ENCODE results near the gene GUCY1A2.
"Not testable (repeated sequence)": the region's sequence is repeated elsewhere in the genome, so short reads cannot be mapped to it uniquely, and the experiment has no call there.

GUCY1A2 gene

DNA sequence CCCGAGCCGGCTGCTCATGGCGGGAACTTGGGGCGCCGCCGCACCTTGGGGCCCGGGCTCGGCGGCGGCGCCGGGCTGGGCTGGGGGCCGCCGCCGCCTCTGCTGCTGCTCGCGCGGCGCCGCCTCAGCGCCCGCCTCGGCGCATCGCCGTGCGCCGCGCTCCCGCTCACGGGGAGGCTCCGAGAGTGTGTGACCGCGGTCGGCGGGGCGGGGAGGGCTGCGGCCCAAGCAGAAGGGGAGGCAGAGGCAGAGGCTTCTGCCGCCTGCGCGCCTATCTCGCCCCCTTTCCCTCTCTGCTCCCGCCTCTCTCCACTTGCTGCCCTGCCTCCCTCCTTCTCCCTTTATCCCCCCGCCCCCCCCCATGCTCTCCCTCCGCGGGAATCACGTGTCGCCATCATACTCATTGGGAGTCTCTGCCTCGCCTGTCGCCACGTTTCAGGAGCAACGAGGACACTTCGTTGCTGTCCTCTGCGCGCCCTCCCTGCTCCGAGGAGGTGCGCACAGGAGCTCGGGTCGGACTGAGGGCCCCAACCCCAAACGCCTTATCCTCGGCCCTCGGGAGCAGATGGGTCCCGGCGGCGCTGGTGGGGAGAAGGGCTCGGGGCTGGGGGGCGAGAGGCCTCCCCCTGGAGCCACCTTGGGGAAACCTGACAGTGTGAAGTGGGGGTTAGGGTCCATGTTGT lies at the start of gene GUCY1A2:
Gene GUCY1A2, minus strand, starts transcription at position 258 of the 683 bp plus-strand sequence. CDS start 421 bp downstream, outside the sequence.
- DNase-seq (ENCODE audit: low read depth): no peak

GRCh38 chr11:107054391-107054790 lies 36.1 kb upstream of the GUCY1A2 start:
- DNase-seq (ENCODE audit: low read depth): no peak

GRCh38 chr11:107051332-107051731 lies 33.1 kb upstream of the GUCY1A2 start:
- DNase-seq (ENCODE audit: low read depth): not testable (repeated sequence)

GRCh38 chr11:107050899-107051298 lies 32.6 kb upstream of the GUCY1A2 start:
- DNase-seq (ENCODE audit: low read depth): not testable (repeated sequence)

DNA sequence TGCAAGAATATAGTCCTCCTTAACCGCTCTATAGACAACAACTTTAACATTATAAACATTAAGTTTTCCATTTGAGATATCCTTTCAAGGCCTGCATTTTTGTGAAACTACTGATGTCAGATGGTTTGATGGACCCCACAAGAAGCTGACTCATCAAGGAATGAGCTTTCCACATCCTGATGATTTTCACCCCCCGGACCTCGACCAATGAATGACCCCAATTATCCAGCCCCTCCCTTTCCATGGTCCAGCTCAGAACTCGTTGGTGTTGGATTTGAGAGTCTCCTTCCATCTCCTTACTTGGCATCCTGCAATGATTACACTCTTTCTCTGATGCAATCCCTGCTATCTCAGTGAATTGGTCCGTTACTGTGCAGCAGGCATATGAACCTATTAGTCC lies 31.8 kb upstream of the GUCY1A2 start:
- no peak for DNase-seq (ENCODE audit: low read depth)

GRCh38 chr11:107044503-107044902 lies 26.2 kb upstream of the GUCY1A2 start:
- no peak for DNase-seq (ENCODE audit: low read depth)

- peak; percentile 98 for DNase-seq (ENCODE audit: low read depth)
These were observed 25.1 kb upstream of the GUCY1A2 start for GRCh38 chr11:107043242-107044006.

DNA sequence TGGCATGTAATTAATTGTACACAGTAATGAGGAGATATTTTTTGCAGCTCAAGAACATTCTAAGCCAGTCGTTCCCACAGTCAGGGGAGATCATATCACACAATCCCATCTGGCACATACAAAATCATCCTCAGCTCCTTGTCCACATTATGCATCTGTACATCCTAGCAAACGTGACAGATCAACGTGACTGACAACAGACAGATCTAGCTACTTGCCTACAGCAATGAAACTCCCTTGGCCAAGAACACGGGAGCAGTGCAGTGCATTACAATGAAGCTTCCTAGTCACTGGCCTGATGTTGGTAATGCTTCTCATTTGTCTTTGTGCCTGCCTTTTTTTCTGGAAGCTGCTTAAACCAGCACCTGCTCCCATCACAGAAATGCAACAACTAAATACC lies 24.5 kb upstream of the GUCY1A2 start:
- DNase-seq (ENCODE audit: low read depth): no peak

DNA sequence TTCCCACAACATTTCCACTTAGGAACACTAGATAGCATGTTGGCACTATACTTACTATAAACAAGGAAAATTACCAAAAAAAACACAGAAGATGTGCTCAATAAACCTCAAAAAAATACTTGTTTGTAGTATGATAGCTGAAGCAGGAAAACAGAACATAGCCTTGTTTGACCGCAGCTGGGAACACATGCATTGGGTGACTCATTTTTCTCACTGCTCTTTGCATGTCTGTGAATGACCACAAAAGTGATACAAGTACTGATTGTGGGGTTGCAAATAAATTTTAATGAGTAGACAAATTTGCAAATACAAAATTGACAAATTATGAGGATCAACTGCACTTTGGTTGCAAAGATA lies 22.8 kb upstream of the GUCY1A2 start:
- DNase-seq (ENCODE audit: low read depth): peak; percentile 28

GRCh38 chr11:107040433-107041087 lies 22.3 kb upstream of the GUCY1A2 start:
- no peak for DNase-seq (ENCODE audit: low read depth)

GRCh38 chr11:107025673-107026072 lies 7.4 kb upstream of the GUCY1A2 start:
- no peak for DNase-seq (ENCODE audit: low read depth)

GRCh38 chr11:107020594-107020993 lies 2.3 kb upstream of the GUCY1A2 start:
- no peak for DNase-seq (ENCODE audit: low read depth)

GRCh38 chr11:107018902-107019493 lies 722 bp upstream of the GUCY1A2 start:
- no peak for DNase-seq (ENCODE audit: low read depth)

DNA sequence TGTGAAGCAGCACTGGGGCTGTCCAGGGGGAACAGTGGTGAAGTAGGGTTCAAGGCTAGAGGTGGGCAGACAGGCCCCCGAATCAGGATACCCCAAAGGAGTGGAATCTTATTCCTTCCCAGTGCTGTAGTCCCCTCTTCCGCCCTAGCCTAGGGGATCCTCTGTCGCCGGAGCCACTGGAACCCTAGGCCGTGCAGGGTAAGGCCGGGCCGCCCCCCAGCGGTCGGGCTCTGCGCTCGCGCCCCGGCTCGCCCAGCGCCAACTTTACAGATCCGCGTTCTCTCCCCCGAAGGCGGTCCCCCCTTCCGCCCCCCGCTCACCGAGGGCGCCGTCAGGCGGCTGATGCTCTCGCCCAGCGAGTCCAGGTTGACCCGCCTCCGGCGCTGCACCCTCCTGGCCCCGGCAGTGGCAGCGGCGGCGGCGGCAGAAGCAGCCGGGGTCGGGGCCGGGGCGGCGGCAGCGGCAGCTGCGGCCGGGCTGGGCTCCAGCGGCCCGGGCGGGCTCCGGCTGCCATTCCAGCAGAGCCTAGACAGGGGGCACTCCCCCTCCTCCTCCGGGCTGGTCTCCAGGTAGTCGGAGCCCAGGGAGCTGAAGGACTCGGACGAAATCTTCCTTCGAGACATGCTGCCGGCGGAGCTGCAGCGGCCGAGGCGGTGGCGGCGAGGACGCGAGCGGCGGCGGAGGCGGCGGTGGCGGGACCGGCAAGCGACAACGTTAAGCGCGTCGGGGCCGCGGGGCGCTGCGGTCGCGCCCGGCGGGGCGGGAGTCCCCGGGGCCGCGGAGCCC lies 650 bp downstream of the GUCY1A2 start:
- DNase-seq (ENCODE audit: low read depth): no peak

DNA sequence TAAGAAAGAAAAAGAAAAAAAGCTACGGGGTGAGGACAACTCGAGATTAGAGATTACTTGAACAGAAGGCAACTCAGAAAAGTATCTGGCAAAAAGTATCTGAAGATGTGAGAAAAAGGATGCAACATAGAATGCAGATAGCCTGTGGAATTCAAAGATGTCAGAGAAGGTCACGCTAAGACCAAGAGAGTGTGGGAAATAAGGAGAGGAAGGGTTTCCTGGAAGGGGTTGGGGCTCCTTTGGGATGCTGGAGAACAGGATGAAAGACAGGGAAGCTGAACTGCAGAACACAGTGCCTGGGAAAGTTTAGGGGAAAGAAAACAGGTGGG lies 1.2 kb downstream of the GUCY1A2 start:
- DNase-seq (ENCODE audit: low read depth): no peak

GRCh38 chr11:107014871-107015270 lies 3.4 kb downstream of the GUCY1A2 start:
- DNase-seq (ENCODE audit: low read depth): no peak

DNA sequence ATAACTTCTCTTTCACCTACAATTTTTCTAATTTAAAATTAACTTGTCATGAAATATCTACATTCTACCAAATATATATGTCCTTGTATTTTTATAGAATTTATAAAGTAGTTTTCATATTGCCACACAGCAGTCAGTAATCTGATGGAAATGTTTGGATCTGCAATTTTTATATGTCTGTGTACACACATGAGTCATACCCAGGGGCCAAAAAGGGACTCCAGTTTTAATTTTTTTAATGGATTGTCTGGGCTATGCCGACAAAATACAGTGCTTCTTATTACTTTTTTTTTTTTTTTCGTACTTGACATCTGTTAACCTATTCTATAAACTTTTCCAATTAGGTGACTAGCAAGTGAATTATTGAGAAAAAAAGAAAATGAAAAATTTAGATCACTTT lies 6.3 kb downstream of the GUCY1A2 start:
- no peak for DNase-seq (ENCODE audit: low read depth)

- DNase-seq (ENCODE audit: low read depth): no peak
These were observed 9.1 kb downstream of the GUCY1A2 start for GRCh38 chr11:107009190-107009589.

DNA sequence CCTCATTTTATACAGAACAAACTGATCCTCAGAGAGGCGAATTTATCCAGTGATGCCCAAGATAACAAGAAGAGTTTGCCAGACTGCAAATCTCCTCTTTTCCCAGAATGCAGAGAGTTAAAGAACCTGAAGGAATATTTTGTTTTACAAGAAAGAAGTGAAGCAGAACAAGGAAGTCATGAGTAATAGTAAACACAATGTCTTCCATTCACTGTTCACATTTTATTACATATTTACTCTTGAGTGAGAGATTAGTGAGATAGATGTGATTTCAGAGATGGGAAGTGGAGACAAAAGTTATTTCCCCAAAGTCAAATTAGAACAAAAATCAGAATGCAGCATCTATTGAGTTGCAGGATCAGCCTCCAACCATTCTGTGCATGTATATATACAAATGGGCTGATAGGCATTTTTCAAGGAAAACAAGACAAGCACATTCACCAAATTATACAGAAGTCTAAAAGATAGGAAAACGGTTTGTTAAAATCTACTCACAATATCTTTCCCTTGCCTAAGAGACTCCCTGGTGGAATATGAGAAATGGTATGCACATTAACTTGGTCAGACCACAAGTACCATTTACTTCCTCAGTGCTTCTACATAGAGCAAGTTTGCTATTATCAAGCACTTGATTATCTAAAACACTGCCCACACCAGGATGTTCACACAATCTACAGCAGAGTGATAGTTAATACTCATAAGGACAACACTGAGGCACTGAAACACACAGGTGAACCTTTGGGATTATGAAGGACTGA lies 12.0 kb downstream of the GUCY1A2 start:
- DNase-seq (ENCODE audit: low read depth): no peak

DNA sequence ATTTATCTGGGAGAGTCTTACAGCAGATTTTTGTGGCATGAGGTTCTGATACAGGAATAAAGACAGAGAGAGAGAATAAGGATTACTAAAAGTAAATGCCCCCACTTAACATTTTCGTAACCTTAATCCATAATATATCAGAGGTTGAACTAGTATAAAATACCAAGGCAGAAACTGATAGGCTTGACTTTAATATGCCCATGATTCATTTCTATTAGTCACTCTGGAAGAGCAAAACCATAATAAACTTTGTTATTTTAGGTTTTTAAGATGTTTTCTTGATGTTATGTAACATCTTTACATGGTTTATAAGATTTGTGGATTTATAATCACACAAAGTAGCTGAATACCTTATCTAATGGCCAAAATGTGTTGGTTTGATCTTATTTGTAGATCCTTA lies 19.1 kb downstream of the GUCY1A2 start:
- no peak for DNase-seq (ENCODE audit: low read depth)

GRCh38 chr11:106998916-106999188 lies 19.4 kb downstream of the GUCY1A2 start:
- DNase-seq (ENCODE audit: low read depth): no peak
